Measurements from ENCODE around the gene CXCR6. TPM values are rescaled to one million over a fixed set of nuclear protein-coding genes. Genes with fewer than 3 reads are reported as not detected.

The CXCR6 gene
- polyA plus RNA-seq, 1 donor from 2014 or later, result not detected

- no peak overlapping the region for H3K27ac ChIP-seq (ENCODE audit: low read length)
- H4K20me1 ChIP-seq (ENCODE audit: insufficient read depth), result no peaks in the 10 kb centered on the region
- no peaks in the 10 kb centered on the region for H3K9me2 ChIP-seq (ENCODE audit: insufficient read depth, low read length)
- no peaks in the 10 kb centered on the region for H3K79me2 ChIP-seq (replicated peaks; ENCODE audit: insufficient read depth, low read length)
- H3K4me2 ChIP-seq (ENCODE audit: low read length), result no peak overlapping the region
- H2AFZ ChIP-seq (ENCODE audit: low read depth, low read length), result no peak overlapping the region
- no peaks in the 10 kb centered on the region for H3K27me3 ChIP-seq (ENCODE audit: insufficient read depth, low read depth, low read length)
- TF ChIP-seq EP300 (conservative IDR thresholded peaks at IDR 0.05; ENCODE audit: poor library complexity, severe bottlenecking), result no peak
- no peak for TF ChIP-seq SMC3 (conservative IDR thresholded peaks at IDR 0.05; ENCODE audit: poor library complexity)
- no peak for TF ChIP-seq MXI1 (conservative IDR thresholded peaks at IDR 0.05; ENCODE audit: poor library complexity, severe bottlenecking)
- TF ChIP-seq REST (IDR thresholded peaks at IDR 0.05; ENCODE audit: borderline replicate concordance), result no peak
- TF ChIP-seq RAD21 (conservative IDR thresholded peaks at IDR 0.05), result no peak
- H3K9me3 ChIP-seq (ENCODE audit: low read length), result no peaks in the 10 kb centered on the region
- no peaks in the 10 kb centered on the region for H3K36me3 ChIP-seq (ENCODE audit: insufficient read depth, low read length)
- H3K9ac ChIP-seq (ENCODE audit: low read length), result no peak overlapping the region
- no peaks in the 10 kb centered on the region for H3F3A ChIP-seq (ENCODE audit: insufficient read depth, low read length, poor library complexity, severe bottlenecking)
- no peak overlapping the region for H3K4me3 ChIP-seq (ENCODE audit: low read length)
These were observed 27.6 kb upstream of the CXCR6 start for GRCh38 chr3:45915518-45916231.

DNA sequence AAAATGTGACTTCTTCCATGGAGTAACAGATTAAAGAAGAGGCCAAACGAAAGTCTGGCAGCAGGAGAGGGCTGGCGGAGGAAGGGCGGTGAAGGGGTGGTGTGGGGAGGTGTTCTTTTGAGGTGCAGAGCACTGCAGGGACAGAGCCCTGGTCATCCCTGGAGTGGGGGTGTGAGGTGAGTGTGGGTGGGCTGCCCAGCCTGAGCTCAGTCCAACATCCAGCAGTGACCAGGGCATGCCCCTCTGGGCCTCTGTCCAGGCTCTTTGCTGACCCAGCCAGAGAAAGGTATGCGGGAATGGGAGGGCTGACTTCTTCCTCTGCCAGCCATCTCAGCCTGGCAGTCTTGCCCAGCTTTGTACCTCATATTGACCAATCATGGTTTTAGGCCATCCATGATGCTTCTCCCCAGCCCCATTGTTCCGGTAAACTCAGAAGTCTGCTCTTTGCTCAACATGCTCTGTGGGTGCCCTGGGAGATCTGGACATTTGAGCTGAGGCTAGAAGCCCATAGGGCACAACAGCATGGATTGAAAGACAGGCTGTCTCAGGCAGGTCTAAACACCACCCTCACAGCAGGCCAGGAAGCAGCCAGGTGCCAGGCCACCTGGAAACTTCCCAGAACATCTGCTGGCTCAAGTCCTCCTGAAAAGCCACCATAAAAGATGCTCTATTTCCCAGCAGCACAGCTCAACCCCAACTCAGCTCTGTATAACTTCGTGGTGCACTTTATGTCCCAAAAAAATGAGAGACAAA lies 25.9 kb upstream of the CXCR6 start:
- no peak for TF ChIP-seq CTCF (IDR thresholded peaks at IDR 0.05; ENCODE audit: poor library complexity, severe bottlenecking)
- no peak for TF ChIP-seq REST (IDR thresholded peaks at IDR 0.05; ENCODE audit: borderline replicate concordance)
- no peak for TF ChIP-seq EZH2 (IDR thresholded peaks at IDR 0.05; ENCODE audit: borderline replicate concordance, insufficient read depth, low read length, poor library complexity, severe bottlenecking)
- no peak for TF ChIP-seq TAF1 (IDR thresholded peaks at IDR 0.05; ENCODE audit: low read depth)
- TF ChIP-seq RAD21 (conservative IDR thresholded peaks at IDR 0.05), result no peak
- no peak for TF ChIP-seq MXI1 (conservative IDR thresholded peaks at IDR 0.05; ENCODE audit: poor library complexity, severe bottlenecking)
- no peak for TF ChIP-seq SMC3 (conservative IDR thresholded peaks at IDR 0.05; ENCODE audit: poor library complexity)
- no peak for TF ChIP-seq POLR2AphosphoS5 (IDR thresholded peaks at IDR 0.05)
- TF ChIP-seq EP300 (conservative IDR thresholded peaks at IDR 0.05; ENCODE audit: poor library complexity, severe bottlenecking), result no peak

More for the DNA sequence above, 25.9 kb upstream of the CXCR6 start:
- Histone ChIP-seq H3K27ac (ENCODE audit: low read length) (no peak overlapping the region), H3K4me3 (ENCODE audit: low read length) (no peak overlapping the region), H3K4me2 (ENCODE audit: low read length) (no peak overlapping the region), H3K9me2 (ENCODE audit: insufficient read depth, low read length) (no peaks in the 10 kb centered on the region), H4K20me1 (ENCODE audit: insufficient read depth) (no peaks in the 10 kb centered on the region), H2AFZ (ENCODE audit: low read depth, low read length) (no peak overlapping the region), H3F3A (ENCODE audit: insufficient read depth, low read length, poor library complexity, severe bottlenecking) (no peaks in the 10 kb centered on the region), H3K27me3 (ENCODE audit: insufficient read depth, low read depth, low read length) (no peaks in the 10 kb centered on the region), H3K9ac (ENCODE audit: low read length) (no peak overlapping the region), H3K79me2 (replicated peaks; ENCODE audit: insufficient read depth, low read length) (no peaks in the 10 kb centered on the region), H3K9me3 (ENCODE audit: low read length) (no peaks in the 10 kb centered on the region), H3K36me3 (ENCODE audit: insufficient read depth, low read length) (no peaks in the 10 kb centered on the region)

Measured in neural cell (in vitro differentiated cells).